ENCODE data around the gene IL22RA2.

The IL22RA2 gene

GRCh38 chr6:137167702-137168377, 5.6 kb downstream of the IL22RA2 start:
- no peak for DNase-seq (ENCODE audit: low read depth in 2 of 2)

DNA sequence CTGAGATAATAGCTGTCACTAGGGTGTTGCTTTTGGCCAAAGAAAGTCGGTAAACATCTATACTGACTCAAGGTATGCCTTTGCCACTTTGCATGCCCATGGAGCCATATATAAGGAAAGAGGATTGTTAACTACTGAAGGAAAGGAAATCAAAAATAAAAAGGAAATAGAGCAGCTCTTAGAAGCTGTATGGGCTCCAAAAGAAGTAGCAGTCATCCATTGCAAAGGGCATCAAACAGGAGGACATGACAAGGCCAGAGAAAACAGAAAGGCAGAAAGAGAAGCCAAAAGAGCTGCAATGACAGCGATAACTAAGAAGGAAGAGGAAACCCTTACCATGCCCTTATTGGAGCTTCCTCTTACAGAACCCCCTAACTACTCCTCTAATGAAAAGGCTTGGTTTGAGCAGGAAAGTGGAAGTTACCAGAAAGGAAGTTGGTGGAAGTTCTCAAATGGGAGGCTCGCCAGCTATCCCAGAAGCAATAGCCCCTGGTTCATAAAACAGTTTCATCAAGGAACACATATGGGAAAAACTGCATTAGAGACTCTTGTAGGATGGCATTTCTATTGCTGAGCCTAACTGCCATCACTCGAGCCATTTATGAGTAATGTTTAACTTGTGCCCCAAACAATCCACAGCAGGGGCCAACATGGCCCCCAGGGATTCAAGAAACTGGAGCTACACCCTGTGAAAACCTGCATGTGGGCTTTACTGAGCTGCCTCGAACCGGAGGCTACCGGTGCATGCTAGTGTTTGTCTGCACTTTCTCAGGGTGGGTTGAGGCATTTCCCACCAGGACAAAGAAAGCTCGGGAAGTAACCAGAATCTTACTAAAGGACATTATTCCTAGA, 7.0 kb downstream of the IL22RA2 start:
- DNase-seq (ENCODE audit: low read depth in 2 of 2), result no peak

DNA sequence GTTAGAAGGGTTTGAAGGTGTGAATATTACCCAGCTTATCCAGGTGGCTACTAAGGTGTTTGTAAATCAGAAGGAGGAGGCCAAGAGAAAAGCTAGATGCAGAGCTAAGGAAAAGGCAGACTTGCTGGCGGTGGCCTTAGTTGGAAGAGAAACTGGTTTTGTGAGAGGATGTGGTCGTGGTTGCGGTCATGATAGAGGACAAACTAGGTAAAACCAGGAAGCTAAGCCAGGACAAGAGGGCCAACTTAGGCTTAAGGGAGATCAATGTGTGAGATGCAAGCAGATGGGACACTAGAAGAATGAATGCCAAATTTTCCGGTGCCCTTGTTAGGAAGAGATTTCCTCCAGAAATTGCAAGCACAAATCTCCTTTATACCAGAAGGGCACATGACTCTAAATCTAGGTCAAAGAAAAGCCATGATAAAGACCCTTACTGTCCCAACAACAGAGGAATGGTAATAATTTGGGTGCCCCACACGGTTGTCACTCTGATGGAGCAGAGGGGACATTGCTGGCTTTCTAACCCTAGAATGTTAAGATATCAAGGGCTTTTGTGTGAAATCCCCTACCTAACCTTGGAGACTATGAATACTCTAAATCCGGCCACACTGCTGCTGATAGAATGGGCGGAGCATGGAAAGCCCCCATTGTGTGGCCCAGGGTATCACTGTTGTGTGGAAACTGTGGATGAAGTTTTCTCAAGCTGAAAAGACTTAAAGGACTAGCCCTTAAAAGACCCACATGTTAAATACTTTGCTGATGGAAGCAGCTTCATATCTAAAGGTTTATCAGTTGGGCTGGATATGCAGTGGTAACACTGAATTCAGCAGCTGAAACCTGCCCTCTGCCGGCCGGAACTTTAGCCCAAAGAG, 7.8 kb downstream of the IL22RA2 start:
- DNase-seq (ENCODE audit: low read depth in 2 of 2), result no peak

DNA sequence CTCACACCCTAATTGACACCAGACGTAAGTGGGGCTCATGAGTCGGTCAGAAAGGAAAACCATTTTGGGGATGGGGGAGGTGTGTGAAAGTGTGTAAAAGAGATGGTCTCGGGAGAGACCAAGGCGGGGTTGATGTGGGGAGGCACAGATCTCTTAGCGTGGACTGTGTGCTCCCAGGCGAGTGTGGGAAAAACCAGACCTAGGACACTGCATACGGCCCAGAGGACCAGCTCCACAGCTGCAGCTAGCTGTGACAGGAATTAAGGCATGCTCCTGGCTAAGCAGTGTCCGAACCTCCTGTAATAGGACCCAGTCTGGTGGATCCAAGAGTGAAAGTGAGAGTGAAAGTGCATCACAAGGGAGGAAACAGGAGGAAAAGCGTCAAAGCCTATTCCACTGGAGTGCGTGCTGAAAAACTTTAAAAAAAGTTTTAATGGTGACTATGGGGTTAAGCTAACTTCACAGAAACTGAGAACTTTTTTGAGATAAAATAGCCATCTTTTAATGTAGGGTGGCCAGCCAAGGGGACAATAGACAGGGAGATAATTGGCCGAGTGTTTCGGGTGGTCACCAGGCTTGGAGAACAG, 9.6 kb downstream of the IL22RA2 start:
- DNase-seq (ENCODE audit: low read depth in 2 of 2), result no peak

GRCh38 chr6:137162692-137163306, 10.6 kb downstream of the IL22RA2 start:
- DNase-seq (ENCODE audit: low read depth in 2 of 2), result no peak

GRCh38 chr6:137161949-137162348, 11.5 kb downstream of the IL22RA2 start:
- DNase-seq (ENCODE audit: low read depth in 2 of 2), result no peak

DNA sequence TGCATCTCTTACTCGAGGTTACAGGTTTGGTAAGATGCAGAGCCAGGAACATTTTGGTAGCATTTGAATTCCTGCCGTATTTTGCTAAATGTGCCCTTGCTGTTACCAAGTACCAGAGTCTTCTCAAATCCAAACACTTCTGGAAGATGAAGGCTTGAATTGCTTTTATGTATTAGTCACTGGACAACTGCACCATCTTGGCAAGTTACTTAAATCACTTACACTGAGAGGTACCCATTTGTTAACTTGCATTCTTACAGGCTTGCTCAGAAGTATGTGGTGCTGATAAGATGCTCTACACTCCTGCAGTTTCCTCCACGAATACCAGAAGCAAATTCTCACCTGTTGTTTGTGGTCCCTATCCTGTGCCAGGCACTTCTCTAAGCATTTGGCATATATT, 12.7 kb downstream of the IL22RA2 start:
- DNase-seq (ENCODE audit: low read depth in 2 of 2), result no peak

GRCh38 chr6:137159912-137160311, 13.5 kb downstream of the IL22RA2 start:
- no peak for DNase-seq (ENCODE audit: low read depth in 2 of 2)

GRCh38 chr6:137157601-137158000, 15.8 kb downstream of the IL22RA2 start:
- no peak for DNase-seq (ENCODE audit: low read depth in 2 of 2)

DNA sequence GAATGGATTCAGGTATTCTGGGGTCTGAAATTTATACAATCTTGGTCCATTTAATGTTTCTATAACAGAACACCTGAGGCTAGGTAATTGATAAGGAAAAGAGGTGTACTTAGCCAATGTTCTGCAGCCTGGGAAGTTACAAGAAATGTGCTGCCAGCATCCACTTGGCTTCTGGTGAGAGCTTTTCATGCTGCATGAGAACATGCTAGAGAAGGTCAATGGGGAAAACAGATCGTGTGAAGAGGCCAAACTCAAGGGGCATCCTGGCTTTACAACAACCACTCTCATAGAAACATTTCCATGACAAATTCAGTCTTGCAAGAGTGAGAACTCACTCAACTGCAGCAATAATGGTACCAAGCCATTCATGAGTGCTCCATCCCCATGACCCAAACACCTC, 16.8 kb downstream of the IL22RA2 start:
- DNase-seq (ENCODE audit: low read depth in 2 of 2), result no peak

DNA sequence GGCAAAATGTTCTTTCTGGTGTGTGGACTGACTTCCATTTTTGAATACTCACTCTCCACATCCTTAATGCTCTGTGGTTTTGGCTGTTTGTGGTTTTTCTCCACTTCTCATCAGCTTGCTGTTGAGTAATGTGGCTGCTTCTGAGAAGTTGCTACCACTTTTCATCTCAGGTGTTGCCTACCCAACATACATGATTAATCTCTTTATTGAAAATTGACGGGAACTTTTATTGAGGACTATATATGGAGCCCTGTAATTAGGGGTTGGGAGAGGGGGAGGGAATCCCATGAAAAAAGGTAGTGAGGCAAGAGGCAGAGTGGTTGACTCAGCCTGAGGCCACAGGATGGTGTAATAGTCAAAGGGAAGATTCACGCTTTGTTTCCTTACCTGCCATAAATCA, 17.6 kb downstream of the IL22RA2 start:
- peak; percentile 16 to 19 for DNase-seq (ENCODE audit: low read depth in 2 of 2)

GRCh38 chr6:137150072-137150471, 23.4 kb downstream of the IL22RA2 start:
- no peak for DNase-seq (ENCODE audit: low read depth in 2 of 2)

GRCh38 chr6:137149035-137149393, 24.4 kb downstream of the IL22RA2 start:
- no peak for DNase-seq (ENCODE audit: low read depth in 2 of 2)

DNA sequence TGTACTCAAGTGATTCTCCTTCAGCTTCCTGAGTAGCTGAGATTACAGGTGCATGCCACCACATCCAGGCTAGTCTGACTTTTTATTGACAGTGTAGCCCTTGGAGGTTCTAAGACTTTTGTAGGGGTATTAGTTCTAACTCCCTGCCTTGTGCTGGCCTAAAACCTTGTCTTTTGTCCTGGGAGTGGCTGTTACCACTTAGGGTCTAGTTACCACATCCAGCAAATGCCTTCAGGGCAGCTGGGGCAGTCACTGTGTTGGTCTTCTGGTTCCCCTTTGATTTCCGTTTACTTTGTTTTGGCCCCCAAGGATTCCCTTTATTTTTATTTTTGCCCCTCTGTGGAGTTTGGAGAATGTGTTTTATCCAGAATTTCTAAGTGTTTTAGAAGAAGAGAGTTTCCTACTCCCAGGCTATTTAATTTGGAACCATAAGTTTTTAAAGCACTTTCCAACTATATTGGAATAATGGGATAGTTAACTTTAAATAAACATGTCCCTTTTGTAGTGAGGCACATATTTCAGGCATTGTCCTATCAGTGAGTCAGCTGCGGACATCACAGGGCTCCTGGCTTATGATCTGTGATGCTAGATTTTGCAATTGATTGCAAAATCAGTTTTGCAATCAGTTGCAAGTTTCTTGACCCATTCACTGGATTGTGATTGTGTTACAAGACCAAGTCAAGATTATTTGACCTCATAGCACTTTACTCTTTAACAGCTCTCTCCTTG, 25.0 kb downstream of the IL22RA2 start:
- DNase-seq (ENCODE audit: low read depth in 2 of 2), result no peak

DNA sequence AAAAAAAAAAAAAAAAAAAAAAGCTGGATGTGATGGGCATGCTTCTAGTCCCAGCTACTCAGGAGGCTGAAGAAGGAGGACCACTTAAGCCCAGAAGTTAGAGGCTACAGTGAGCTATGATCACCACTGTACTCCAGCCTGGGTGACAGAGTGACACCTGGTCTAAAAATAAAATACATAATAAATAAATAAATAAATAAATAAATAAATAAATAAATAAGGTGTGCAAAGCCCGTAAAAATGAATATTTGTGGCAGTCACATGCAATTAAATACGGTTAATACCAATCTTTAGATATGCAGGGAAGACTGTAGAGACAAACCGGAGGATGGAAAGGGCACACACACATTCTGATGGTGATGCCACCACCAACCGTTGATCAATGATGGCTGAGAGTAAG, 26.2 kb downstream of the IL22RA2 start:
- DNase-seq (ENCODE audit: low read depth in 2 of 2), result no peak

DNA sequence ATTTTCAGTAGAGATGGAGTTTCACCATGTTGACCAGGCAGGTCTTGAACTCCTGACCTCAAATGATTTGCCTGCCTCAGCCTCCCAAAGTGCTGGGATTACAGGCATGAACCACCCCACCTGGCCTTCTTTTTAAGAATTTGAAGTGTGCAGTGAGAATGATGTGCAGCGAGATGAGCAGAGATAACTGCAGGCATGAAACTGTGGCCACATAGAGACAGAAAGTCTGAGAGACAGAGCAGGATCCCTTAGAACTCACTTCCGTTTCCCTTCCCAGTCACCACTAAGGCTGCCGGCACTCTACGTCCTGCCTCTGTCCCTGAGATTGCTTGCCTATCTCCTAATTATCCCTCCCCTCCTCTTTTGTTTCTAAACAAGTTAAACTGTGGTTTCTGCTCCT, 27.2 kb downstream of the IL22RA2 start:
- no peak for DNase-seq (ENCODE audit: low read depth in 2 of 2)

DNA sequence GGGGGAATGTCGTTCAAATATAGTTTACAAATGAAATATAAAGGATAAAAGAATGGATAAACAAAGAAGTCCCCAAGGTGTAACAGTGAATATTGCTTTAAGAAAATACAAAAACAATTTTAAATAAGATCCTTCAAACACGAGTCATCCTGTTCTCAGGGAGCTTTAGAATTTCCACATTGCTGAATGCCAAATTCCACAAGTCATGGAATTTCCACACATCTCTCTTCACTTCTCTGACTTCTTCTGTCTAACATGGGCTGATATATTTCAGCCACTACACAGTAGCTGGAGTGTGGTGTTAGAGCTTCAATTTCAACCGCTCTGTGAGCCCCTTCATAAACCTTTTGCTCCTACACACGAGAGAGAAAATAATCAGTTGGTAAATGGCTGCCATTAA, 28.0 kb downstream of the IL22RA2 start:
- DNase-seq (ENCODE audit: low read depth in 2 of 2), result no peak

DNA sequence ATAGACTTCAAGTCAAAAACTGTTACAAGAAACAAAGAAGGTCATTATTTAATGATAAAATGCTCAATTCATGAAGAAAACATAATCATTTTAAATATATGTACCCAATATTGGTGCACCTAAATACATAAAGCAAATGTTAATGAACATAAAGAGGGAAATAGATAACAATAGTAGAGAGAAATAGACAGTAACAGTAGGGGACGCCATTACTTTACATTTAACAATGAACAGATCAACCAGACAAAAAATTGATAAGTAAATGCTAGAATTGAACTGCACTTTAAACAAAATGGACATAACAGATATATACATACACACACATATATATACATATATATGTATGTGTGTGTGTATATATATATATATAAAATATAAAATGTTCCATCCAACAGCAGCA, 37.4 kb downstream of the IL22RA2 start:
- DNase-seq (ENCODE audit: low read depth in 2 of 2), result no peak

- no peak for DNase-seq (ENCODE audit: low read depth in 2 of 2)
Observed at GRCh38 chr6:137134483-137134882, 39.0 kb downstream of the IL22RA2 start.

DNA sequence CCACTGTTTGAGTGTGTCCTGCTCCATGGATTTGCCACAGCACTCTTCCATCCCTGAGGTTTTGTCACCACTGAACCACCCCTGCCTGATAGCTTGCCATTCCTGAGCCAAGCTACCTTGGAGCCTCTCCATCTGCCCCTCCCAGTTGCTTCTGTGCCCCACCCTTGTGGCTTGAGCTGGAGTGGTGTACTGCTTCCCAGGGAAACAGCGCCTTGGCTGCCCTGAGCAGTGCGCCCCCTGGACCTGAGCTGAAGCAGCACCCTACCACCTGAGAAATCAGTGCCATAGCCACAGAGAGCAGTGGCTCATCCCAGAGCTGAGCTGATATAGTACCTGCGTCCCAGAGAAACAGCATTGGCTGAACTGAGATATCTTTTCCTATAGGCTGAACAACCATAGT, 40.3 kb downstream of the IL22RA2 start:
- DNase-seq (ENCODE audit: low read depth in 2 of 2), result no peak
